Neural cell (in vitro differentiated cells): Measurements from ENCODE around the gene FOXP2. TPM values are rescaled to one million over a fixed set of nuclear protein-coding genes. Genes with fewer than 3 reads are reported as not detected.

ENCODE experiments used
- H2AFZ ChIP-seq: fragments of 200-600, 300-800 bp; sonication (generic), shearing (Covaris generic); 2 replicates; pipeline ENCODE4 v1.6.0; 2014; ENCODE audit warnings: low read depth, mild to moderate bottlenecking, antibody characterized with exemption, low read length, moderate library complexity
- H3F3A ChIP-seq: fragments of 200-600 bp; shearing (Covaris generic); 2 replicates; pipeline ENCODE4 v1.6.1; 2016; ENCODE audit warnings: mild to moderate bottlenecking, moderate library complexity, mixed read lengths, antibody characterized with exemption, low read length; ENCODE audit not compliant: insufficient read depth, poor library complexity, severe bottlenecking
- H3K27ac ChIP-seq: fragments of 200-600, 300-800 bp; sonication (generic), shearing (Covaris generic); 2 replicates; pipeline ENCODE4 v1.5.1; 2014; ENCODE audit warnings: mild to moderate bottlenecking, low read length, moderate library complexity
- H3K27me3 ChIP-seq: fragments of 300-800, 200-600 bp; sonication (generic), shearing (Covaris generic); 2 replicates; pipeline ENCODE4 v1.6.0; 2014; ENCODE audit warnings: mild to moderate bottlenecking, low read depth, low read length, moderate library complexity; ENCODE audit not compliant: insufficient read depth
- H3K36me3 ChIP-seq: fragments of 300-800, 200-600 bp; sonication (generic), shearing (Covaris generic); 2 replicates; pipeline ENCODE4 v1.5.1; 2014; ENCODE audit warnings: mild to moderate bottlenecking, antibody characterized with exemption, low read length, moderate library complexity; ENCODE audit not compliant: insufficient read depth
- H3K4me2 ChIP-seq: fragments of 300-800, 200-600 bp; sonication (generic), shearing (Covaris generic); 2 replicates; pipeline ENCODE4 v1.6.0; 2014; ENCODE audit warnings: mild to moderate bottlenecking, low read length
- H3K4me3 ChIP-seq: fragments of 300-800, 200-600 bp; sonication (generic), shearing (Covaris generic); 2 replicates; pipeline ENCODE4 v1.5.1; 2014; ENCODE audit warnings: mild to moderate bottlenecking, low read length, moderate library complexity
- H3K79me2 ChIP-seq: fragments of 200-600 bp; shearing (Covaris generic); replicated peaks from 2 replicates; pipeline ENCODE4 v1.6.0; 2014; ENCODE audit warnings: mild to moderate bottlenecking, low read length, moderate library complexity; ENCODE audit not compliant: insufficient read depth
- H3K9ac ChIP-seq: fragments of 300-800, 200-600 bp; sonication (generic), shearing (Covaris generic); 2 replicates; pipeline ENCODE4 v1.6.1; 2016; ENCODE audit warnings: mild to moderate bottlenecking, low read length, mixed read lengths
- H3K9me2 ChIP-seq: fragments of 200-600 bp; shearing (Covaris generic); 2 replicates; pipeline ENCODE4 v1.6.1; 2016; ENCODE audit warnings: mild to moderate bottlenecking, low read length, mixed read lengths; ENCODE audit not compliant: insufficient read depth
- H3K9me3 ChIP-seq: fragments of 200-600, 300-800 bp; sonication (generic), shearing (Covaris generic); 2 replicates; pipeline ENCODE4 v1.6.1; 2016; ENCODE audit warnings: mild to moderate bottlenecking, mixed run types, low read length, moderate library complexity, mixed read lengths
- H4K20me1 ChIP-seq: fragments of 200-600 bp; shearing (Covaris generic); 2 replicates; pipeline ENCODE4 v1.6.1; 2016; ENCODE audit warnings: mild to moderate bottlenecking, mixed run types; ENCODE audit not compliant: insufficient read depth
- EP300 ChIP-seq: fragments of 450-650 bp; conservative IDR thresholded peaks from 2 replicates; pipeline ENCODE4 v1.6.1; 2014; ENCODE audit warnings: antibody characterized with exemption, mild to moderate bottlenecking, moderate library complexity; ENCODE audit not compliant: poor library complexity, severe bottlenecking
- EZH2 ChIP-seq: fragments of 200-600, 300-800 bp; shearing (Covaris generic), sonication (generic); IDR thresholded peaks from 2 replicates; pipeline ENCODE4 v1.6.1; 2014; ENCODE audit warnings: antibody characterized with exemption, low read length, borderline replicate concordance, mild to moderate bottlenecking; ENCODE audit not compliant: insufficient read depth, poor library complexity, severe bottlenecking
- MXI1 ChIP-seq: fragments of 450-650 bp; conservative IDR thresholded peaks from 2 replicates; pipeline ENCODE4 v1.6.1; 2014; ENCODE audit warnings: antibody characterized with exemption, mild to moderate bottlenecking; ENCODE audit not compliant: poor library complexity, severe bottlenecking
- POLR2AphosphoS5 ChIP-seq: IDR thresholded peaks from 2 replicates; pipeline ENCODE4 v1.6.1; 2012
- RAD21 ChIP-seq: fragments of 450-650 bp; conservative IDR thresholded peaks from 2 replicates; pipeline ENCODE4 v1.6.1; 2014; ENCODE audit warnings: antibody characterized with exemption, mild to moderate bottlenecking, moderate library complexity
- REST ChIP-seq: IDR thresholded peaks from 2 replicates; pipeline ENCODE4 v1.6.1; 2012; ENCODE audit warnings: borderline replicate concordance
- SMC3 ChIP-seq: fragments of 450-650 bp; conservative IDR thresholded peaks from 2 replicates; pipeline ENCODE4 v1.6.1; 2014; ENCODE audit warnings: antibody characterized with exemption, mild to moderate bottlenecking, moderate library complexity; ENCODE audit not compliant: poor library complexity
- TAF1 ChIP-seq: IDR thresholded peaks from 2 replicates; pipeline ENCODE4 v1.6.1; 2012; ENCODE audit warnings: low read depth
- polyA minus RNA-seq: library from RNA; depleted of rRNA, polyadenylated mRNA; stranded (reverse); fragments of >200 nt; gene quantifications from 2 replicates; pipeline ENCODE4 v1.2.3, GENCODE V29; 2014
- polyA plus RNA-seq: library from polyadenylated mRNA; depleted of rRNA; stranded (reverse); fragments of >200 nt; gene quantifications from 2 replicates; pipeline ENCODE4 v1.2.3, GENCODE V29; 2014
- TF ChIP-seq, protein P1 (sequence below): fragments of 450-650 bp; IDR thresholded peaks from 2 replicates; pipeline ENCODE4 v1.5.1; 2014; ENCODE audit warnings: antibody characterized with exemption, mild to moderate bottlenecking, moderate library complexity; ENCODE audit not compliant: poor library complexity, severe bottlenecking

FOXP2 gene
- polyA plus RNA-seq (37.9 and 51.3 TPM in 2 replicates), polyA minus RNA-seq (82.7 and 91.8 TPM in 2 replicates)

- Histone ChIP-seq H3F3A (no peaks in the 10 kb centered on the region), H3K9ac (no peak within 1 kb of the TSS), H2AFZ (no peak within 1 kb of the TSS), H3K9me2 (no peaks in the 10 kb centered on the region), H3K9me3 (no peaks in the 10 kb centered on the region), H3K79me2 (no peaks in the 10 kb centered on the region), H3K27ac (no peak within 1 kb of the TSS), H3K4me2 (no peak within 1 kb of the TSS), H3K4me3 (peak within 1 kb of the TSS; percentile 7), H3K27me3 (no peaks in the 10 kb centered on the region), H3K36me3 (no peaks in the 10 kb centered on the region), H4K20me1 (no peaks in the 10 kb centered on the region)
- TF ChIP-seq SMC3 (no peak), EZH2 (no peak)
Observed at GRCh38 chr7:114414156-114415063, at the start of gene FOXP2. FOXP2 (plus strand) TSS chr7:114414815; CDS start chr7:114426512, 11,697 bp downstream.

GRCh38 chr7:114365791-114366190, 48.8 kb upstream of the FOXP2 start:
- TF ChIP-seq EZH2 = no peak
- TF ChIP-seq EP300 = no peak
- no peak overlapping the region for H3K9ac ChIP-seq
- no peaks in the 10 kb centered on the region for H3K27me3 ChIP-seq
- H2AFZ ChIP-seq = no peak overlapping the region
- H3F3A ChIP-seq = no peaks in the 10 kb centered on the region
- H3K9me2 ChIP-seq = no peaks in the 10 kb centered on the region
- H3K4me3 ChIP-seq = no peak overlapping the region
- no peak overlapping the region for H3K4me2 ChIP-seq
- no peaks in the 10 kb centered on the region for H3K9me3 ChIP-seq
- H3K79me2 ChIP-seq = no peaks in the 10 kb centered on the region
- H3K27ac ChIP-seq = no peak overlapping the region
- no peaks in the 10 kb centered on the region for H3K36me3 ChIP-seq
- H4K20me1 ChIP-seq = no peaks in the 10 kb centered on the region

- no peaks in the 10 kb centered on the region for H3K36me3 ChIP-seq
- no peak overlapping the region for H3K4me3 ChIP-seq
- H3K4me2 ChIP-seq = no peak overlapping the region
- TF ChIP-seq MXI1 = no peak
- TF ChIP-seq TAF1 = no peak
- TF ChIP-seq, protein P1, sequence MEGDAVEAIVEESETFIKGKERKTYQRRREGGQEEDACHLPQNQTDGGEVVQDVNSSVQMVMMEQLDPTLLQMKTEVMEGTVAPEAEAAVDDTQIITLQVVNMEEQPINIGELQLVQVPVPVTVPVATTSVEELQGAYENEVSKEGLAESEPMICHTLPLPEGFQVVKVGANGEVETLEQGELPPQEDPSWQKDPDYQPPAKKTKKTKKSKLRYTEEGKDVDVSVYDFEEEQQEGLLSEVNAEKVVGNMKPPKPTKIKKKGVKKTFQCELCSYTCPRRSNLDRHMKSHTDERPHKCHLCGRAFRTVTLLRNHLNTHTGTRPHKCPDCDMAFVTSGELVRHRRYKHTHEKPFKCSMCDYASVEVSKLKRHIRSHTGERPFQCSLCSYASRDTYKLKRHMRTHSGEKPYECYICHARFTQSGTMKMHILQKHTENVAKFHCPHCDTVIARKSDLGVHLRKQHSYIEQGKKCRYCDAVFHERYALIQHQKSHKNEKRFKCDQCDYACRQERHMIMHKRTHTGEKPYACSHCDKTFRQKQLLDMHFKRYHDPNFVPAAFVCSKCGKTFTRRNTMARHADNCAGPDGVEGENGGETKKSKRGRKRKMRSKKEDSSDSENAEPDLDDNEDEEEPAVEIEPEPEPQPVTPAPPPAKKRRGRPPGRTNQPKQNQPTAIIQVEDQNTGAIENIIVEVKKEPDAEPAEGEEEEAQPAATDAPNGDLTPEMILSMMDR = no peak
- no peak for TF ChIP-seq SMC3
- no peak for TF ChIP-seq EP300
- TF ChIP-seq RAD21 = no peak
- no peak for TF ChIP-seq REST
- no peak for TF ChIP-seq POLR2AphosphoS5
- TF ChIP-seq EZH2 = no peak
- no peaks in the 10 kb centered on the region for H3K27me3 ChIP-seq
- H3F3A ChIP-seq = no peaks in the 10 kb centered on the region
- no peaks in the 10 kb centered on the region for H3K9me2 ChIP-seq
- no peaks in the 10 kb centered on the region for H4K20me1 ChIP-seq
- no peak overlapping the region for H3K9ac ChIP-seq
- H3K79me2 ChIP-seq = no peaks in the 10 kb centered on the region
- H3K9me3 ChIP-seq = no peaks in the 10 kb centered on the region
- H2AFZ ChIP-seq = no peak overlapping the region
- H3K27ac ChIP-seq = no peak overlapping the region
Observed at GRCh38 chr7:114368492-114368891, 46.1 kb upstream of the FOXP2 start.
